BJ (cell line): ENCODE data around the gene RALA. TPM values are rescaled to one million over a fixed set of nuclear protein-coding genes. Genes with fewer than 3 reads are reported as not detected.
A peak's percentile ranks its signal among the peaks of the same experiment; 100 is the strongest.

Source experiments
- CTCF ChIA-PET: fragments of 350-600 bp; formaldehyde crosslinking; extraction: SDS; loops from one replicate; lab custom pipeline; 2021; ENCODE audit warnings: antibody characterized with exemption, inconsistent platforms; lab: Yijun Ruan, JAX
- POLR2A ChIA-PET: fragments of 300-600 bp; sonication (Branson Sonifier 250); formaldehyde crosslinking; extraction: SDS; loops from one replicate; lab custom pipeline; 2021; ENCODE audit warnings: antibody characterized with exemption; lab: Charles Lee
- DNase-seq: peaks from one replicate; pipeline ENCODE4 v3.0.0-alpha.2; 2011; ENCODE audit warnings: low read depth
- H3K27me3 ChIP-seq: 2 replicates; pipeline ENCODE4 v1.6.0; 2011; ENCODE audit warnings: low read length; ENCODE audit not compliant: control insufficient read depth, insufficient read depth
- H3K36me3 ChIP-seq: 2 replicates; pipeline ENCODE4 v1.5.1; 2011; ENCODE audit warnings: low read length; ENCODE audit not compliant: control insufficient read depth, insufficient read depth
- H3K4me3 ChIP-seq: 2 replicates; pipeline ENCODE4 v1.5.1; 2011; ENCODE audit warnings: low read depth, mild to moderate bottlenecking, control low read depth, low read length
- CTCF ChIP-seq: IDR thresholded peaks from 2 replicates; pipeline ENCODE4 v1.5.1; 2011; ENCODE audit warnings: low read depth, mild to moderate bottlenecking, control low read depth, inconsistent platforms, low read length, moderate library complexity; ENCODE audit not compliant: insufficient read depth
- polyA plus RNA-seq: library from polyadenylated mRNA; depleted of rRNA; stranded (reverse); fragments of >200 nt; gene quantifications from 2 replicates; pipeline ENCODE4 v1.2.3, GENCODE V29; 2011

Gene RALA
- polyA plus RNA-seq, 1 experiment = 14.9 TPM

DNA sequence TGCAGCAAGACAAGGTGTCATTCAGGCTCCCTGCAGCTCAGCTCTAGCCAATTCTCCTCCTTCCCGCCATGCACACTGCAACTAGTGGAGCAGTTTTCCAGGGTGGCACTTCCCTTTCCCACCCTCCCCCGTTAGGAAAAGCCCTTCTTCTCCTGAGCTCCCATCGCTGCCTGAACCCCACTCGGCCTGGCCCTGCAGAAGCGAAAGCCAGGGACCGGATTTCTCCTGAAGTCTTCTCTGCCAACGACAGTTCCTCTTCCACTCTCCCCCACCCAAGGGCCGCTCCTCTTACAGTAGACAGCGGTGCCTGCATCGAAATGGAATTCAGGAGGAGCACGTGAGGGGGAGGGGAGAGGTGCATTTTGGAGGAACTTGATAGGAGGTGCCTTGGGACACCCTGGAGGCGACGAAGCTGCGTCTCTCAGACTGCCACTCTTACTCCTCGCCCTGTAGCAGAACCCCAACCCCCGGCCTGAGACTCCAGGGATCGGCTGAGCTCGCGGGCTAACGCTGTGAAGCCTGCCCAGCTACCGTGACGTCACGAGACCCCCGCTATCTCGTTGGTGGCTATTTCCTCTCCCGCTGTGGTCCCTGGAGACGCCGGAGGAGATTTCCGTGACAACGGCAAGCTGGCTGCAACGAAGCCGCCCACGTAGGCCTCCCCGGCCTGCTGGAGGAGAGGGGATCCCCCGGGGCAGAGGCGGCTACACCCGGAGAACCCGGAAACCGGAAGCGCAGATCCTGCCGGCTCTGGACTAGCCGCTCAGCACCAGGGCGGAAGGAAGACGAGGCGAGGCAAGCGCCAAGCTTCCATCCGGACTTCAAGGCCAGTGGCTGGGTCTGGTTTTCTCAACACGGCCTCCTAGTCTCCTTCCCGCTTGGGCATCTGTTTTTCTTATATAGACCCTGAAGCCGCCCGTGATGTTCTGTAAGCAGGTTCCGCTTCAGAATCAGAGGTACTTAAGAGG, 109.7 kb downstream of the RALA start:
- ChIA-PET POLR2A (interaction anchor here (0.6 kb wide), 1 partner anchor 110 kb away, joined by 3 read pairs; the partner anchor contains the start of gene RALA), CTCF (interaction anchor here (0.7 to 6.2 kb wide), 7 partner anchors 12 to 204 kb away, joined by 3 to 37 read pairs (median 4); no protein-coding TSS in a partner anchor)
- no peaks in the 10 kb centered on the region for H3K27me3 ChIP-seq
- TF ChIP-seq CTCF = no peak
- no peaks in the 10 kb centered on the region for H3K36me3 ChIP-seq
- peak overlapping the region; percentile 52 for H3K4me3 ChIP-seq
- DNase-seq = peak; percentile 87

DNA sequence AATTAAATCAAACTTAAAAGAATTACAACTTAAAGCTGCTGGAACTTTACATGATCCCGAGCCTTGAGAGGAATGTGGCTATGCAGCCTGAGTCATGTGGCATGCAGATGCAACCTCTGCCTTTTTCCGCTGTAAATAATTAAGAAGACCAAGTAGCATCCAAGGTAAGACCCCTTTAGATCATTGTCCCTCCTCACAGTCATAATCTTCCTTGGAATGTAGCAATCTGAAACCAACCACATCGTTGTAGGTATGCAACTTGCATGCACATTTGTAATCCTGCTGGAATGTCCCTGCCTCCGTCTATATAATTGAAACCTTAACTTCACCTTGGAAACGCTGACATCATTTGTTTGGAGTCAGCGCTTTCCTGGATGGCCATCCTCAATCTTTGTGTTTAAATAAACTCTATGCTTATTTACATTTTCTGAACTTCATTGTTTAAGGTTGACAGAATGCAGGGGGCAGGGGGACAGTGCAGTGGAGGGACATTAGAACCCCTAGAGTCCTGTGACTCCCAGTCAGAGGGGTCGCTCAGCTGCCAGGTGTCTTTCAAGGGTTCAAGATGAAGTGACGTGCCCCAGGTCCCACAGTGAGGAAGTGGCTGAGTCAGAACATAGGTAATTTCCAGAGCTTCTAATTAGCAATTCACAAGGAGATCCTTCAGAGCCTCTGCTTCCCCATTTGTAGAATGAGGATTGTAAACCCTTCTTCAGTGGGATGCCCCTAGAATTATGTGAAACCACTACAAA, 110.7 kb downstream of the RALA start:
- POLR2A ChIA-PET = interaction anchor here (0.8 kb wide), 1 partner anchor 12 kb away, joined by 7 read pairs; no protein-coding TSS in a partner anchor
- peak; percentile 63 for DNase-seq
- Histone ChIP-seq H3K36me3 (no peaks in the 10 kb centered on the region), H3K4me3 (peak overlapping the region; percentile 52), H3K27me3 (no peaks in the 10 kb centered on the region)
- CTCF ChIA-PET = interaction anchor here (1.2 to 6.2 kb wide), 6 partner anchors 10 to 154 kb away, joined by 3 to 37 read pairs (median 7); no protein-coding TSS in a partner anchor
- no peak for TF ChIP-seq CTCF

DNA sequence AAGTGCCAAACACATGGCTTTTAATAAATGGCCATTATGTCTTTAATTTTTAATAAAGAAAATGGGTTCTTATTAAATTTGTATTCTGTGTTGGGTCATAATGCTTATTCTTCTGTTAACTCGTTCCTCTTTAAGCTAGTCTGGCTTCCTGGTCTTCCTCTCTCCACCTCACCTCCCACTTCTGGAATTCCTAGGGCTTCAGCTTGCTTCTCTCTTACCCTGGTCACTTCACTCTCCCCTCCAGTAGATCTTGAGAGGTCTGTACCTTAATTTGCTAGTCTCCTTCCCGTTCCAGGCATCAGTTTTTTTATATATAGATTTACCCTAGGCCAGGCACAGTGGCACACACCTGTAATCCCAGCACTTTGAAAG, 111.2 kb downstream of the RALA start:
- Histone ChIP-seq H3K27me3 (no peaks in the 10 kb centered on the region), H3K36me3 (no peaks in the 10 kb centered on the region), H3K4me3 (peak overlapping the region; percentile 52)
- TF ChIP-seq CTCF = no peak
- CTCF ChIA-PET = interaction anchor here (1.5 to 6.2 kb wide), 4 partner anchors 10 to 154 kb away, joined by 3 to 37 read pairs (median 22); no protein-coding TSS in a partner anchor
- no peak for DNase-seq
- POLR2A ChIA-PET = interaction anchor here (0.8 kb wide), 1 partner anchor 12 kb away, joined by 7 read pairs; no protein-coding TSS in a partner anchor

- no peaks in the 10 kb centered on the region for H3K36me3 ChIP-seq
- TF ChIP-seq CTCF = no peak
- POLR2A ChIA-PET = interaction anchor here (1.2 kb wide), 1 partner anchor 115 kb away, joined by 3 read pairs; no protein-coding TSS in a partner anchor
- no peak for DNase-seq
- H3K27me3 ChIP-seq = no peaks in the 10 kb centered on the region
- CTCF ChIA-PET = interaction anchor here (0.6 to 6.2 kb wide), 7 partner anchors 8 to 1011 kb away, joined by 3 to 37 read pairs (median 5); no protein-coding TSS in a partner anchor
- no peak overlapping the region for H3K4me3 ChIP-seq
Observed at GRCh38 chr7:39735903-39736302, 112.5 kb downstream of the RALA start.
